OCI-LY7 (cell line): Measurements from ENCODE around the gene CASK.

Experiments
- EZH2phosphoT487 ChIP-seq: fragments of 200-600 bp; sonication (generic); IDR thresholded peaks from 2 replicates; pipeline ENCODE4 v1.6.1; 2018; ENCODE audit warnings: low read depth, borderline replicate concordance, mild to moderate bottlenecking, mixed run types, antibody characterized with exemption, low read length, moderate library complexity, mixed read lengths
- TF ChIP-seq, protein P1 (sequence below): fragments of 200-600 bp; sonication (generic); conservative IDR thresholded peaks from 2 replicates; pipeline ENCODE4 v1.5.1; 2014; ENCODE audit warnings: mild to moderate bottlenecking, antibody characterized with exemption, low read length, moderate library complexity, mixed read lengths

GRCh38 chrX:41739871-41740270 lies 183.5 kb downstream of the CASK start:
- TF ChIP-seq, protein P1, sequence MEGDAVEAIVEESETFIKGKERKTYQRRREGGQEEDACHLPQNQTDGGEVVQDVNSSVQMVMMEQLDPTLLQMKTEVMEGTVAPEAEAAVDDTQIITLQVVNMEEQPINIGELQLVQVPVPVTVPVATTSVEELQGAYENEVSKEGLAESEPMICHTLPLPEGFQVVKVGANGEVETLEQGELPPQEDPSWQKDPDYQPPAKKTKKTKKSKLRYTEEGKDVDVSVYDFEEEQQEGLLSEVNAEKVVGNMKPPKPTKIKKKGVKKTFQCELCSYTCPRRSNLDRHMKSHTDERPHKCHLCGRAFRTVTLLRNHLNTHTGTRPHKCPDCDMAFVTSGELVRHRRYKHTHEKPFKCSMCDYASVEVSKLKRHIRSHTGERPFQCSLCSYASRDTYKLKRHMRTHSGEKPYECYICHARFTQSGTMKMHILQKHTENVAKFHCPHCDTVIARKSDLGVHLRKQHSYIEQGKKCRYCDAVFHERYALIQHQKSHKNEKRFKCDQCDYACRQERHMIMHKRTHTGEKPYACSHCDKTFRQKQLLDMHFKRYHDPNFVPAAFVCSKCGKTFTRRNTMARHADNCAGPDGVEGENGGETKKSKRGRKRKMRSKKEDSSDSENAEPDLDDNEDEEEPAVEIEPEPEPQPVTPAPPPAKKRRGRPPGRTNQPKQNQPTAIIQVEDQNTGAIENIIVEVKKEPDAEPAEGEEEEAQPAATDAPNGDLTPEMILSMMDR: no peak
- no peak for TF ChIP-seq EZH2phosphoT487
